ENCODE results near the gene RPP25.
"Not testable (repeated sequence)": the region's sequence is repeated elsewhere in the genome, so short reads cannot be mapped to it uniquely, and the experiment has no call there.

RPP25 gene

GRCh38 chr15:74962219-74962618 is 5.6 kb upstream of the RPP25 start:
- no peak for DNase-seq

GRCh38 chr15:74961616-74962015 is 5.0 kb upstream of the RPP25 start:
- DNase-seq: no peak

GRCh38 chr15:74960995-74961588 is 4.5 kb upstream of the RPP25 start:
- no peak for DNase-seq

GRCh38 chr15:74960286-74960685 is 3.7 kb upstream of the RPP25 start:
- no peak for DNase-seq

GRCh38 chr15:74959586-74959939 is 3.0 kb upstream of the RPP25 start:
- DNase-seq: no peak

GRCh38 chr15:74958908-74959585 is 2.5 kb upstream of the RPP25 start:
- no peak for DNase-seq

- DNase-seq: peak; percentile 30
These were observed 1.8 kb upstream of the RPP25 start for GRCh38 chr15:74958320-74958907.

GRCh38 chr15:74957476-74958035 is 984 bp upstream of the RPP25 start:
- no peak for DNase-seq

- DNase-seq: peak; percentile 75
These were observed 550 bp downstream of the RPP25 start for GRCh38 chr15:74955796-74956647.

GRCh38 chr15:74955017-74955416 is 1.6 kb downstream of the RPP25 start:
- DNase-seq: no peak

- no peak for DNase-seq
These were observed 2.1 kb downstream of the RPP25 start for GRCh38 chr15:74954515-74954914.

- no peak for DNase-seq
These were observed 5.6 kb downstream of the RPP25 start for GRCh38 chr15:74951006-74951405.

GRCh38 chr15:74950078-74950908 is 6.3 kb downstream of the RPP25 start:
- DNase-seq: peak; percentile 79

- peak; percentile 97 for DNase-seq
These were observed 18.8 kb downstream of the RPP25 start, which contains the start of gene COX5A for GRCh38 chr15:74937590-74938371. TSS of gene COX5A (minus strand) at chr15:74938073. CDS start at chr15:74938014, 59 bp downstream.

GRCh38 chr15:74937272-74937589 is 19.3 kb downstream of the RPP25 start:
- DNase-seq: no peak

GRCh38 chr15:74935193-74935592 is 21.4 kb downstream of the RPP25 start:
- not testable (repeated sequence) for DNase-seq

- DNase-seq: no peak
These were observed 23.0 kb downstream of the RPP25 start for GRCh38 chr15:74933573-74933972.

- DNase-seq: no peak
These were observed 27.8 kb downstream of the RPP25 start for GRCh38 chr15:74928771-74929198.

GRCh38 chr15:74924525-74924924 is 32.0 kb downstream of the RPP25 start:
- no peak for DNase-seq

- no peak for DNase-seq
These were observed 36.1 kb downstream of the RPP25 start for GRCh38 chr15:74920456-74920855.

- no peak for DNase-seq
These were observed 38.9 kb downstream of the RPP25 start for GRCh38 chr15:74917676-74918075.

All from left hindlimb (tissue), 1 donor.